ENCODE measurements around the gene HNRNPDL.
"Not testable (repeated sequence)": the region's sequence is repeated elsewhere in the genome, so short reads cannot be mapped to it uniquely, and the experiment has no call there.

DNA sequence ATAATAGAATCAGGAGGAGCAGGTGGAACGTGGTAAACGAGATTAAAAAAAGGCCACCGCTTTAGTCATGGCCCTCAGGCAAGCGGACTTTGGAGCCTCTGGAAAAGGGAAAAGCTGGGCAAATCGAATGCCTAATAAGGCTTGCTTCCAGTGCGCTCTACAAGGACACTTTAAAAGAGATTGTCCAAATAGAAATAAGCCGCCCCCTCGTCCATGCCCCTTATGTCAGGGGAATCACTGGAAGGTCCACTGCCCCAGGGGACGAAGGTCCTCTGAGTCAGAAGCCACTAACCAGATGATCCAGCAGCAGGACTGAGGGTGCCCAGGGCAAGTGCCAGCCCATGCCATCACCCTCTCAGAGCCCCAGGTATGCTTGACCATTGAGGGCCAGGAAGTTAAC, 47.2 kb upstream of the HNRNPDL start:
- TF ChIP-seq, protein P1, sequence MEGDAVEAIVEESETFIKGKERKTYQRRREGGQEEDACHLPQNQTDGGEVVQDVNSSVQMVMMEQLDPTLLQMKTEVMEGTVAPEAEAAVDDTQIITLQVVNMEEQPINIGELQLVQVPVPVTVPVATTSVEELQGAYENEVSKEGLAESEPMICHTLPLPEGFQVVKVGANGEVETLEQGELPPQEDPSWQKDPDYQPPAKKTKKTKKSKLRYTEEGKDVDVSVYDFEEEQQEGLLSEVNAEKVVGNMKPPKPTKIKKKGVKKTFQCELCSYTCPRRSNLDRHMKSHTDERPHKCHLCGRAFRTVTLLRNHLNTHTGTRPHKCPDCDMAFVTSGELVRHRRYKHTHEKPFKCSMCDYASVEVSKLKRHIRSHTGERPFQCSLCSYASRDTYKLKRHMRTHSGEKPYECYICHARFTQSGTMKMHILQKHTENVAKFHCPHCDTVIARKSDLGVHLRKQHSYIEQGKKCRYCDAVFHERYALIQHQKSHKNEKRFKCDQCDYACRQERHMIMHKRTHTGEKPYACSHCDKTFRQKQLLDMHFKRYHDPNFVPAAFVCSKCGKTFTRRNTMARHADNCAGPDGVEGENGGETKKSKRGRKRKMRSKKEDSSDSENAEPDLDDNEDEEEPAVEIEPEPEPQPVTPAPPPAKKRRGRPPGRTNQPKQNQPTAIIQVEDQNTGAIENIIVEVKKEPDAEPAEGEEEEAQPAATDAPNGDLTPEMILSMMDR (IDR thresholded peaks at IDR 0.05; ENCODE audit: low read length) = not testable (repeated sequence)
- TF ChIP-seq EZH2 (IDR thresholded peaks at IDR 0.05; ENCODE audit: borderline replicate concordance, low read length) = not testable (repeated sequence)

All from OCI-LY1 (cell line).